Daoy (cell line): Measurements from ENCODE around the gene TMEM87B. TPM values are rescaled to one million over a fixed set of nuclear protein-coding genes. Genes with fewer than 3 reads are reported as not detected.

ENCODE experiments used
- DNase-seq: peaks from one replicate; pipeline ENCODE4 v3.0.0-alpha.2; 2015; ENCODE audit warnings: low read depth
- total RNA-seq: library from RNA; depleted of rRNA; stranded (reverse); fragments of >200 nt; shearing (Covaris generic); gene quantifications from 2 replicates; pipeline ENCODE4 v1.2.3, GENCODE V29; 2014

Gene TMEM87B
- total RNA-seq, 1 experiment from 2014 or later = 14.1 TPM

DNA sequence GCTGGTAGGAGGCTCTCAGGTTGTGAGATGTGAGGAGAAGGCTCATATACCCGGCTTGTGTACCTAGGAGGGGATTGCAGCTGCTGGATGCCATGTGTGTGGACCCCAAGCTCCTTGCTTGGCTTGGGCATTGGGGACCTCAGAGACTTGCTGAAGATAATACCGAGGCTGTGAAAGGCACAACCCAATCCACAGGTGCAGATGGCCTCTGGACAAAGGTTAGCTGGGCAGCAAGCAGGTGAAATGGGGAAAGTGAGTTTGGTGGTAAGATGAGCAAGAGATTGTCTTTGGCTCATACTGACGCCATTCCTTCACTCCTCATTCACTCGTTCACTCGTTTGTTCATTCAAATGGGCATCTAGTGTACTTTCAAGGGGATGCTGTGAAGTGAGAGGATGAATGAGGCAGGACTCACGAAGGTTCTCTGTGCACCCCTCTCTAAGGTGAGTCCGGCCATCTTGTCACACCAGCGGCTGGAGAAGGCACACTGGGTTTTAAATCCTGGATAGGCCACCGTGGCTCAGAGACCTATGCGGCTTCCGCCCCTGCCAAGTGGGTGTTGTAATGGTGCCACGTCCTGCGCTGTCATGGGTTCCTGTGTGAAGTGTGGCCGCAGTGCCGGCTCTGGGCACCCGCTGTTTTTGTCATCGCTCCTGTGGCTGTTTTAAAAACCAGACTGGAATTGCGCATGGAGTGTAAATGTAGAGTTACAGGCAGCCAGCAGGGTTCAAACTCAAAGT lies 96.8 kb downstream of the TMEM87B start:
- DNase-seq = no peak

DNA sequence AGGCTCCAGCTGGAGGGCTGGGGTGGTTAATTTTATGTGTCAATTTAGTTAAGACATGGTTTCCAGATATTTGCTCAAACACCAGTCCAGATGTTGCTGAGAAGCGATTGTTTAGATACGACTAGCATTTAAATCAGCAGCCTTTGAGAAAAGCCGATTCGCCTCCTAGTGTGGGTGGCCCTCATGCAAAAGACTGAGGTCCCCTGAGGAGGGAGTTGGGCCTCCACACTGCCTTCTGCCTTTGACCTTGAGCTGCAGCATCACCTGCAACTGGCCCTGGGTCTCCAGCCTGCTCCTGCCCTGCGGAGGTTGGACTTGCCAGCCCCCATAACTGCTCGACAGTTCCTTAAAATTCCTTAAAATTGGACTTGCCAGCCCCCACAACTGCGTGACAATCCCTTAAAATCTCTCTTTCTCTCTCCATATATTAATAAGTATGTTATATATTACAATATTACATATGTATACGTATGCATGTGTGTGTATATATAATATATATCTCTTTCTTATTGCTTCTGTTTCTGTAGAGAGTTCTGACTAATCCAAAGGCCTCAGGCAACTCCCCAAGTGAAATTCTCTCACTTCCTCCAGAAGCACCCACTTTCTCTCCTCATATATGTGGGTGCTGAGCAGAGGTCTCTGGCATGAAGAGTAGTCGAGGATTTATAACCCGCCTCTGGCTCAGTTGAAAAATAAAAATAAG lies 97.6 kb downstream of the TMEM87B start:
- DNase-seq = no peak

DNA sequence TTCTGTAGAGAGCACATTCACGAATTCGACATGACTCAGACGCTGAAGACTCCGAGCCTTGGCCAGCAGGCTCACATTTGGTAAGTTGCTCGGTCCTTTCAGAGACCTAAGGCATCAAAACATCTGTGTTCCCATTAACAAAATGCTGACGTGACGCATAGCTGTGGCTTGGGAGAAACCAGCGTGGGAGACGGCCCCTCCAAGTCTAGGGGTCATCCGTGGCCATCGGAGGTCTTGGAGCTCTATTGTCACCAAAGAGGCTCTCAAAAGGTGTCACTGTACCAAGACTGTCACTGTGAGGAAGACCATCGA lies 98.1 kb downstream of the TMEM87B start:
- DNase-seq = no peak

DNA sequence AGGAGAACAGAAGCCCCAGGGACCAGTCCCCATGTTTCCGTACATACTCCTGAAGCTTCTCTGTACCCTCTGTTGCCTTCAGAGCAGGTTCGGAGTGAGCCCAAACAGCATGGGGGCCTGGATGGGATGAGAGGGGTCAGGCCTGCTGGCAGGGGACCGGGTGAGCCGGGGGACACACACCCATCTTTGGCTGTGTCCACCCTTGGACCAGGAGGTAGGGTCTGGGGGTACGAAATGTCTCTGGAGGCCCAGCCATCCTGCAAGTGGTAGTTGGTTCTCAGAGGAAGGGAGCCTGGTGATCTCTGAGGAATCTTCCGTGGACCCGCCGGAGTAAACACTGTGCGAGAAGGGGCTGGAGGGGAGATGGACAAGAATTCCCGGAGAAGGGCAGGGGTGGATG lies 98.4 kb downstream of the TMEM87B start:
- DNase-seq = no peak

DNA sequence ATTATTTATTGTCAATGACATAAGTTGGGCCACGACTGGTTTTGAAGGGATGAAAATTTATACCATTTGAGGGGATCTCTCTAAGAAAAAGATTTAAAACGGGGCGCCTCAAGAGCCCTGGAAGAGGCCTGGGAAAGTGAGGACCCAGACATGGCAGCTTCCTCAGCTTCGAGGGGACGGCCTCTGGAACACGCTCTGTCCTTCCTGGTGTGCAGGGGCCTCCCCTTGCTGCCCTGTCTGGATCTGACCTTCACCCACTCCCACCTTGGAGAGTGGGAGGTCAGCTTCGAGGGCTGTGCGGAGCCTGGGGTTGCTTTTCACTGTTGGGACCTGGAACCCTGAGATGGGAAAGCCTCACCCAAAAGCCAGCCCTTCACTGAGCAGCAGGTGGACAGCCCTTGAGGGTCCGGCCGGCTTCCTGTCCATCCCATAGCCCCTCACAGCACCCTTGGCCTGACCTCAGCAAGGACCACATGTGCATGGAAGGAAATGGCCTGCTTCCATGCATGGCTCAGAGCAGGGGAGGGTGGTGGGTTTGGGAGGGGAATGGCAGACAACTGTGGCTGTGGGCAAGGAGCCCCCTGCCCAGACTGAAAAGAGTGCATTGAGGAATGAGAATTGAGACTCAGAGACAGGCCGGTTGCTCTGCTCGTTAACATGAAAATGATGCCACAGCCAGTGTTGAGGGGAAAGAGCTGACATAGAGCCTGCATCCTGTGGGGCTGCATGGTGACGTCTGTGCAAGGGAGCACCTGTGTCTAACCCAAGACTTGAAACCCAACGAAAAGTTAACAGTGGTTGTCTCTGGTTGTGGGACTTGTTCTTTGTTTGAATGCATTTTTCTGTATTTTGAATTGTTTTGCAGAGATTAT lies 99.4 kb downstream of the TMEM87B start:
- no peak for DNase-seq

DNA sequence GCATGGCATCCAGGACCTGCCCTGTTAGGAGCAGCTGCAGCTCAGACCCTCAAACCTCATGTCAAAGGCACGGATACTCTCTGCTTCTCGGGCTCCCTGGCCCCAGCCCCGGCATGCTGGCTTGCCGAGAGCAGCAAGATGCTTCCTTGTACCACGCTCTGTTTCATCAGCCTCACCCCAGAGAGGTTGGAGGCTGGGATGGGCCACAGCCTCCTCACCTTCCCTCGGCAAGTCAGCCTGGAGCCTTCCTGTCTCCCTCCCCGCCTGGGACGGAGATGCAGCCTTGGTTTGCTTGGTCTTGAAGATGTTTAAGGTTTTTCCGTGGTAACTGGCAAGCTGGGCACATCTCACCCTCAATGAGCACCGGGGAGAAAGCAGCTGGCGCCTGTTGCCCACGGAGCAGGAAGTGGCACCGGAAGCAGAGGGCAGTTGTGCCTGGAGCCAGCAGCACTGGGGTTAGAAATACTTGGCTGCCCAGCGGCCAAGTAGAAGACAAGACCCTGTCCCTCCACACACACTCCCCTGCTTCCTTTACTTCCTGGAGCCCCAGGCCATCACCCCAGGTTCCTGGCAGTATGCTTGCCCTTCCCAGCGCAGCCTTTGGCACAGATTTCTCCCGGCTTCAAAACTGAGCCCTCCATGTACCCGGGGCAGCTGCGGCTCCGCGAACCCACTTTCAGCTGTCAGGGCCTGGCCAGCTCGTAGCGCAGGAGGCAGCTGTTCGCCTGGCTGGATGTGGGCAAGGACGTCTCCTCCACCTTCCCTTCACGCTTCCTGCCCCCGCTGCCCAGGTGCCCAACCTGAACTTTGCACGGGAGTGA lies 100.5 kb downstream of the TMEM87B start:
- no peak for DNase-seq

DNA sequence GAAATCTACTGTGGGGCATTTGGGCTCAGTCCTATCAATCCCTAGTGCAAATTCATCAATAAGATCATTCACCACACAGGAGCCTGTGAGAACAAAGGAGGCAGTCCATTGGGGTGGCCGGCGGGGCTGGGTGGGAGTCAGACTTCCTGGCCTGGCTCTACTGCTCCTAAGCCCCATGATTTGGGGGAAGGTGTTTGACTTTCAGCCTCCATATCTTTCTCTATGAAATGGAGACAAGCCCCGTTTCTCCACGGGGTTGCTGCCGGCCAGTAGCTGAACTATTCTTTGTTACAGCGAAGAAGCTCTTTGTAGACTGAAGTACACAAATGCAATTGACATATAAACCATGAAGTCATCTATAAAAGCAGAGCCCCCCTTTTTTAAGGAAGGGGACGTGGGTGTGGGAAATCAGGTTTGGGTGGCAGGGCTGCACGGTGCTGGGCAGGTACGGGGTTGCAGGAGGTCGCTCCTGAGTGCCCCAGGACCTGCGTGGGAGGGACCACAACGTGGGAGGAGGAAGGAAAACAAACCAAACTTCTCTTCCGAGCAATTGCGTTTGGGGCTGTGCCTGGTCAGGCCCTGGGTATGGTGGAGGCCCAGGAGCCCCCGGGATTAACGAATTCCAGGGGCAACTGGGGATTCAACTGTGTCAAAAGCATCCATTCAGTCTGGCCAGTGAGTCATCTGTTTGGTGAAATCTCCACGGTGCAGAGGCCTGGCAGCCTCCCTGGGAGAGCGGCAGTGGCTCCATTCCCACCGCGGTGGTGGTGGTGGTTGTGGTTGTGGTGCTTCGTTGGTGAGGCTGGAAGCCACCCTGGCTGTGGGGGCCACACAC lies 101.3 kb downstream of the TMEM87B start:
- DNase-seq = peak; percentile 84

DNA sequence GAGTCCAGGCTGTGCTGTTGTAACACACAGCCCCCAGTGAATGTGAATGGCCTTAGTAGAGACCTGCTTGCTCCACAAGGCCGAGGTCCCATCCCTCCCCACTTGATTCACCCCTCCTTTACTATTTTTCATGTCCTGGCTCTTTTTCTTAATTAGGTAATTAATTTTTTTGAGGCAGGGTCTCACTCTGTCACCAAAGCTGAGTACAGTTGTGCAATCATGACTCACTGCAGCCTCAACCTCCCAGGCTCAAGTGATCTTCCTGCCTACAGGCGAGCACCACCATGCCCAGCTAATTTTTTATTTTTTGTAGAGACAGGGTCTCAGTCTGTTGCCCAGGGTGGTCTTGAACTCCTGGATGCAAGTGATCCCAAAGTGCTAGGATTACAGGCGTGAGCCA lies 102.4 kb downstream of the TMEM87B start:
- no peak for DNase-seq

DNA sequence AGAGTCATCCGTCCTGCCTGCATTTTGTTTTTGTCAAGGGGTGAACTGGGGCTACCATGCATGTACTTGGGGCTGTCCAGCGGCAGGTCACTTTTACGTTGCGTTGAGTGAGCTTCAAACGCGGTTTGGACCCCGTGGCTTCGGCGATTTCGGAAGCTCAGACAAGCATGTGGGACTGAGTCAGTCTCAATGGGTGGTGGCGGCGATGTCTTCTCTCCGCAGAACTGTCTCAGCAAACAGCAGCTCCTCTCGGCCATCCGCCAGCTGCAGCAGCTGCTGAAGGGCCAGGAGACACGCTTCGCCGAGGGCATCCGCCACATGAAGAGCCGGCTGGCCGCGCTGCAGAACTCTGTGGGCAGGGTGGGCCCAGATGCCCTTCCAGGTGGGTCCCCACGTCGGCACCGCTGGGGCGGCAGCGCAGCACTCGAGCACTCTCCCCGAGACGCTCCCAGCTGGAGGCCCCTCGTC lies 104.4 kb downstream of the TMEM87B start:
- no peak for DNase-seq

DNA sequence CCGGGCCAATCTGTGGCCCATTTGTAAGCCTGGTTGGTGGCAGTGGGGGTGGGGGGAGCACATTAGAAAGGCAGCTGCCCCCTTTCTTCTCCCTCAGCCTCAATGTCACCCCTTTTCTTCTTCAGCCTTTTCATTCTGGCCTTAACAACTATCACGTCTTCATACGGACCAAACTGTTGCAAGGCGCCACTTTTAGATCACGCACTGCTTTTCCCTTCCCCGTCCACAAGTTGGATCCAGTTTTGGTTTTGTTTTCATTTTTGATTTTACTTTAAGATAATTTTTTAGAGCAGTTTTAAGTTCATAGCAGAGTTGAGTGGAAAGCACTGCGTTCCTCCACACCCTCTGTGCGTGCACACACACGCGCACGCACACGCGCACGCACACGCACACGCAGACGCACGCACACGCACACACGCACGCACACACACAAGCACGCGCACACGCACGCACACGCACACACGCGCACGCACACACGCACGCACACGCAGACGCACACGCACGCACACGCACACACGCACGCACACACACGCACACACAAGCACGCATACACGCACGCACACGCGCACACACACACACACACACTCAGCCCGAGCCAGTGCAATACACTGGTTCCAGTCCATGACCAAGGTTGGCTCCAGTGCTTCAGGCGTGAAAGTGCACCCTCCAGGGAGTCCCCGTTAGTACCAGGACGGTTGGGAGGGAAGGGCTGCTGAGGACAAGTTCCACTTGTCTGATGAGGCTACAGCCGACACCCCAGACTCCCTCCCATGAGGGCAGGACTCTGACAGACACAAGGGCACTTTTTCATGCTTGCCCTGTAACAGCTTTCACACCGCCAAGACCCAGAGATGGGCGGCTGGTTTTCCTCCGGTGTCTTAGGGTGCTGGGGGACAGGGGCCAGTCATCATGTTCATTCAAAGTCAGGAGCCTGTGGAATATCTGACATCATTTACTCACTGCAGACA lies 105.5 kb downstream of the TMEM87B start:
- no peak for DNase-seq

DNA sequence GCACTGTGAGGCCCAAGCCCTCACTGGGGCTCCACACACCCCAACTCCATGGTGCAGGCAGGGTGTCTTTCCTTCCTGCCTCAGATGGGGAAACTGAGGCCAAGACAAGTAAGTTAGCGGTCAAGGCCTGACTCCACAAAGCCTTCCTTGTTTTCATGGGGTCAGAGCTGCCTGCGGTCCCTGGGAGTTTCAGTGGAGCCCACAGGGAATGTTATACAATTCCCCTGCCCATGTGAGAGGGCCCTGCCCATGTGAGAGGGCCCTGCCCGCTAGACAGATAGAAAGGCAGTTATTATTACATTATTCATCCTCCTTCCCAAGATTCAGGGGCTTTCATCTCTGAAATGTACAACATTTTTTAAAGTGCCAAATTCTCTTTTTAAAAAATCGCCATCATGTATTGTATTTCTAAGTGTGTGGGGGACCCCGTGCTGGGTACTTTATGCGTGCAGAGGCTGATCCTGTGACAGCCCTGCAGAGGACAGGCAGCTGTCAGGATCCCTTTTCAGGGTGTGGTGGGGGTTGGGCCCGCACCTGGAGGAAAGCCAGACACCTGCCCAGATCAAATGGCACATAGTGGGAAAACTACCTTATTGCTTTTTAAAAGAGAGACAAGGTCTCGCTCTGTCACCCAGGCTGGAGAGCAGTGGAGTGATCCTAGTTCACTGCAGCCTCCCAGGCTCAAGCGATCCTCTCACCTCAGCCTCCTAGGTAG lies 106.5 kb downstream of the TMEM87B start:
- DNase-seq = no peak

DNA sequence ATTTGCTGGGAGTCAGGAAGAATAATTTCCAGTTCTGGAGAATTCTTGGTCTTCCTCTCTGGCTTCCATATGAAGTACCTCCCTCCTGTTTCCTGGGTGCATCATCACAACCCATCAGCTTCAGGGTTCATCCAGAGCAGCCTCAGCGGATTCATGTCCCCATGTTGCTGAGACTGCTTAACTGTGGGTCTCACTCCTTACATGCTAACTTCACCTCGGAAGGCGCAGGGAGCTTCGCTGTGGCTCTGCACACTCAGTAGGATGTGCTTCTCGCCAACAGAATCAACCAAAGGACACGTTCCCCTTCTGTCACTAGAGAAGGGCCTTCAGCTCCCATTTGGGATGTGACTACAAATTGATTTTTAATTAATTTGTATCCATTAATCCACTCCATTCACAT lies 107.3 kb downstream of the TMEM87B start:
- no peak for DNase-seq

DNA sequence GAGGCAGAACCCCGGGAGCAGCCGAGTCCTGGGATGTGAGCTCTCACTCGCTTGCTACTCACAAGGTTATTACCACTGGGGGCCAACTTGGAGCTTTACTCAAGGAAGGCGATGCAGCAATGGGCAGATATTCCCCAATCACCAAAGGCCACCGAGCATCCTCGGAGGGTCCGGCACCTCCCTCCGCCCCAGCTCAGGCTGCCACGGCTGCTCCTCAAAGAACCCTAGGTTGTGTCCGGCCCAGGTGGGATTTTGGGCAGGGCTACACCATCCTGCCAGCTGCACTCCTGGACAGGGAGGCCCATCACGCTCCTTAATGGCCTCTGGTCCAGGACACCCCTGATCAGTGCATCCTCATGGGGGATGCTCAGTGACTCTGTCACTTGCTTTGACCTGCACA lies 107.9 kb downstream of the TMEM87B start:
- DNase-seq = no peak

DNA sequence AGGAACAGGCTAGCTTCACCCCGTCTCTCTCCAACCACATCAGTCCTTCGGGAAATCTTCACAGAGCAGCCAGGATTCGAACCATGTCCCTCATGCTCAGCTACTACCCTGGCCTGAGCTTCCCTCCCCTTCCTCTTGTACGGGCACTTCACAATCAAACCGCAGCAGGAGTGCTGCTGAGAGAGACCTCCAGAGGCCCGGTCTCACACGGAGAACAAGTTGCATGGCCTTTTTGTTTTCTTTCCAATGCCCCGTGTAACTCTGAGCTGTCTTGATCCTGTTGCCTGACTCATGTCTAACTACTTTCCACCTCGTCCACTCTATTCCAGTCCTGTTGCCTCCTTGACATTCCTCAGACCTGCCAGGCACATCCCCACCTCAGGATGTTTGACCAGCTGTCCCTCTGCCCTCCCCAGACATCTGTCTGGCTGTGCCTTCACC lies 108.5 kb downstream of the TMEM87B start:
- DNase-seq = no peak

DNA sequence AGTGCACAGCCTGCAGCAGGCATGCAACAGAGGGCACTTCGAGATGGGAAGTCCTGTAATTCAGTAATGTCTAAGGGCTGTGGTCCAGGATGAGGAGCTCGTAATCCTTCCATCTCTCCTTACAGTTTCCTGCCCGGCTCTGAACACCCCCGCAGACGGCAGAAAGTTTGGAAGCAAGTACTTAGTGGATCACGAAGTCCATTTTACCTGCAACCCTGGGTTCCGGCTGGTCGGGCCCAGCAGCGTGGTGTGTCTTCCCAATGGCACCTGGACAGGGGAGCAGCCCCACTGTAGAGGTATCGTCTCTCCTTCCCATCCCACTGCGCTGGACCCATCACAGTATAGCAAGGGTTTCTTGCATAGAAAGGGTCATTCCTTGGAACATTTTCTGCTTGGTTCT lies 109.8 kb downstream of the TMEM87B start:
- DNase-seq = no peak

DNA sequence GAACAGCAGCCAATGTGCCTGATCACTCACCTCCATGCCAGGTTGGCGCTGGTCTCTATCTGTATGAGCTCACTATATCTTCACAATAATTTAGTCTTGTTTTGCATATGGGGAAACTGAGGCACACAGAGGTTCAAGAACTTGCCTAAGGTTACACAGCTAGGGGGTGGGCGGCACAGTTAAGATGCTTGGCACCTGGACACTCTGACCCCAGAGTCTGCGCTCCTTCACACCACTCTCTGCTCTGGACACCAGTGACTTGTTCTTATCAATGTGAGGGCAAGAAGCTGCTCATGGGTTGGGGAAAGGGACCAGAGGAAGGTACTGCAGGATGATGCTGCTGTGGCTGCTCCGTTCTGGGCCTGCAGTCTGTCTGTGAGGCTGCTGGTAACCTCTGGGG lies 110.2 kb downstream of the TMEM87B start:
- no peak for DNase-seq

DNA sequence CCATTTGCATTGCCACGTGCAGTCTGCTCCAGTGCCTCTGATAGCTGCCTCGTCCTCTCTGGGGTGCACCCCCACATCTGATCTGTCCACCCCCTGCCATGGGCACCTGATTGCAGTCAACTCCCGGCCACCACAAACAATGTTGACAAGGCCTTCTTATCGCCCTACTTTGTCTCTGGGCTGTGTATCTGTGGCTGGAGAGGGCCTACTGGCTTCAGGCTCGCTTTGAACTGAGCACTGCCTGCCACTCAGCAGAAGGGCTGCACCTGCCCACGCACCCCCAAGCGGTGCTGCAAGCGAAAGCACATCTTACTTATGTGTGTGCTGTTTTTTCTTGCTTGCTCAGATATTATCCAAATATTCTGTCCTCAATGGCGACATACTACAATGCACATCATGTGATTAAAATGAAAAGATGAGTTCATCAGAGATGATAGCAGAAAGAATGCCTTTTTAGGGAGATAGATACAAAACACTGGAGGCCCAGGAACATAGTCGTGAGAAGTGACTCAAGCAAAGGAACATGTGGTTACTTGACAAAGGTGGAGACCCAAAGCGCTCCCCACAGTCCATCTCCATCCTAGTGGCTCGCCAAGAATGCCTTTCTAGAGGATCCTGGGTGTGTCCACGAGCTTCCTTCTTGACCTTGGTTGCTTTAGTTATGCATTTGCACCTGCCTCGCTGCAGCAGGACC lies 111.9 kb downstream of the TMEM87B start:
- DNase-seq = no peak

DNA sequence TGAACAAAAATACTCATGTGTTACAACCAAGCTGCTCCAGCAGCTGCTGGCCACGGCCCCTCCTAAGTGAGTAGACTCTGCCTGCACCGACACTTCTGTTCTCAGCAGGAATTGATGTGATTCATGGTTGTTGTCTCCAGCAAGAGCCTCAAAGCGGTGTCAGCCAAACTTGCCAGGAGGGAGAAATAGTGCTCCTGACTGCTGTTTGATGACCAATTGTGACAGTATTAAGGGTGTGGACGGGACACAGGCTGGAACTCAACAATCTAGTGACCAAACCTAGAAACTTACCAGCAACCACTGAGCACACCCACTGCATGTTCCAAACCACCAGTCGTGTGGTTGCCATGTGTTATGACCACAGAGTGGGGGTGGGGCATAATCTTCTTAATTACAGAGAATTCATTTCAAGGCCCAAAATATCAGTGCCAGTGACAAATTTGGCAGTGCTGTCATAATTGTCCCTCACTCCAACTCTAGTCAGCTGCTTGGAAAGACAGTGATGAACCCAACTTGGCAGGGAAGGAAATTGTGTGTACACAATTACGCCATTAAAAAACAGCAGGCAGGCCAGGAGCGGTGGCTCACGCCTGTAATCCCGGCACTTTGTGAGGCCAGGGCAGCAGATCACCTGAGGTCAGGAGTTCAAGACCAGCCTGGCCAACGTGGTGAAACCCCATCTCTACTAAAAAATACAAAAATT lies 113.5 kb downstream of the TMEM87B start:
- no peak for DNase-seq
